Measurements from ENCODE around the gene ACER3.

The ACER3 gene

DNA sequence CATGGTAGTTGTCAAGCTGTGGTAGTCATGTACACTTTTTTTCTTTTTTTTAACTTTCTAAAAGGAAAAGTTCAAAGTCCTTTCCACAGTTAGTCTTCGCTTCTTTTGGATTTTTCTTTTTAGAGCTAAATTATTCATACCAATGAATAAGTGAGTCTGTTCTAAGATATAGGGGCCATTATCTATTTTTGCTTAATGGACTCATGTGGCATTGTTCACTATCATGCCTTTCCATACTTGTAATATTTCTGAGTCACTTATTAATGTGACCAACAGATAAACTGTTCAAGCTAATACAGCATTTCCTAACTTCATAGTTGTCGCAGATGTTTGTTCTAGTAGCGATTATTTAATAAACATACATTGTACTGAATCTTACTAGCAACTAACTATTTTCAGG lies 165.5 kb downstream of the ACER3 start:
- Mint-ChIP-seq H3K4me1 (no peaks in the 10 kb centered on the region), H3K27me3 (ENCODE audit: low read depth) (peaks cover 5% of the 10 kb centered on the region), H3K4me3 (no peak overlapping the region), H3K9me3 (no peaks in the 10 kb centered on the region), H3K27ac (no peak overlapping the region), H3K36me3 (ENCODE audit: low read depth) (no peaks in the 10 kb centered on the region)
- TF ChIP-seq CTCF (IDR thresholded peaks at IDR 0.05; ENCODE audit: unreplicated experiment in 3 of 3) = no peak

DNA sequence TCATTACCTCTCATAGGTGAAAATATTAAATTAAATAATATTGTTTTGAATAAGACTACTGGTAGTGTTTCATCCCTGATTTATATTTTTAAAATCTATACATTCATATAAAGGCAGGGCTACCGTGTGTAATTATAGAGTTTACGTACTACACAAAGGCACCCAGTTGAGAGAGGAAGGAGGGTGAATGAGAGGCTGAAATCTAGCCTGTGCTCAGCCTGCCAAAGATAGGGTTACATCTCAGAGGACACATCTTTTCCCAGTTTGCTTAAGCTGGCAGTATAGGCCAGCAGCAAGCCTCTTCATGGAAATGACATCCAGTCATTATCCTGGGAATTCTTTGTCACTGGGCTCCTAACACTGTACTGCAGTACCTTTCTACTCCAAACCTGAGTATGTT lies 166.0 kb downstream of the ACER3 start:
- peaks cover 5% of the 10 kb centered on the region for H3K27me3 Mint-ChIP-seq (ENCODE audit: low read depth)
- TF ChIP-seq CTCF (IDR thresholded peaks at IDR 0.05; ENCODE audit: unreplicated experiment in 3 of 3) = no peak
- no peak overlapping the region for H3K27ac Mint-ChIP-seq
- no peaks in the 10 kb centered on the region for H3K36me3 Mint-ChIP-seq (ENCODE audit: low read depth)
- H3K4me1 Mint-ChIP-seq = no peaks in the 10 kb centered on the region
- no peak overlapping the region for H3K4me3 Mint-ChIP-seq
- no peaks in the 10 kb centered on the region for H3K9me3 Mint-ChIP-seq

DNA sequence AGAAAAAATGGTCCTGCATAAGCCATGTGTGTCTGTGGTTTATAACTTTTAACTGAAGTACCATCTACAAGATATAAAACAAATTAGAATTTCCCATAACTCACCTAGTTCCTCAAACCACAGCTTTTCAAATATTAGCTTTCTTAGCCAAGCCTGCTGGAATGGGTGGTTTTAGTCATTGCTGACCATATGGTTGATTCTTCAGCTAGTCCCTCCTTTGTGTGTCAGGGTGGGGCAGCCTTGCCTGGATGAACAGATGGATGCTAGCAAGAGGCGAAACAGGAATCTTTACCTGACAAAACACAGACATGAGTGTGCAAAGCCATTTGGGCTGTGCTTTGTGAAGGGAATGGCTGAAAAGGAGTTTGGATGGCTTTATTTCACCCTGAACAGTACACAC lies 166.6 kb downstream of the ACER3 start:
- H3K4me3 Mint-ChIP-seq = no peak overlapping the region
- H3K27ac Mint-ChIP-seq = no peak overlapping the region
- H3K9me3 Mint-ChIP-seq = no peaks in the 10 kb centered on the region
- no peaks in the 10 kb centered on the region for H3K36me3 Mint-ChIP-seq (ENCODE audit: low read depth)
- peaks cover 5% of the 10 kb centered on the region for H3K27me3 Mint-ChIP-seq (ENCODE audit: low read depth)
- no peak for TF ChIP-seq CTCF (IDR thresholded peaks at IDR 0.05; ENCODE audit: unreplicated experiment in 3 of 3)
- H3K4me1 Mint-ChIP-seq = no peaks in the 10 kb centered on the region

GRCh38 chr11:77029829-77030228 lies 169.1 kb downstream of the ACER3 start:
- Mint-ChIP-seq H3K27me3 (ENCODE audit: low read depth) (peaks cover 10% of the 10 kb centered on the region), H3K9me3 (no peaks in the 10 kb centered on the region), H3K4me3 (no peak overlapping the region), H3K4me1 (no peaks in the 10 kb centered on the region), H3K27ac (no peak overlapping the region), H3K36me3 (ENCODE audit: low read depth) (no peaks in the 10 kb centered on the region)
- TF ChIP-seq CTCF (IDR thresholded peaks at IDR 0.05; ENCODE audit: unreplicated experiment in 3 of 3) = no peak

GRCh38 chr11:77030834-77031414 lies 170.2 kb downstream of the ACER3 start:
- H3K4me3 Mint-ChIP-seq = no peak overlapping the region
- H3K36me3 Mint-ChIP-seq (ENCODE audit: low read depth) = no peaks in the 10 kb centered on the region

More at GRCh38 chr11:77030834-77031414, 170.2 kb downstream of the ACER3 start:
- H3K4me1 Mint-ChIP-seq = no peaks in the 10 kb centered on the region
- no peak overlapping the region for H3K27ac Mint-ChIP-seq
- H3K27me3 Mint-ChIP-seq (ENCODE audit: low read depth) = peaks cover 10% of the 10 kb centered on the region
- no peak for TF ChIP-seq CTCF (IDR thresholded peaks at IDR 0.05; ENCODE audit: unreplicated experiment in 3 of 3)
- H3K9me3 Mint-ChIP-seq = no peaks in the 10 kb centered on the region

Data from nephron (organoid).